B cell (primary cell): Measurements from ENCODE around the gene LRRC4C.

Experiments
- EZH2 ChIP-seq: IDR thresholded peaks from 2 replicates; pipeline ENCODE4 v1.6.1; 2012; ENCODE audit warnings: borderline replicate concordance, low read depth, mild to moderate bottlenecking, moderate library complexity, low read length; ENCODE audit not compliant: insufficient read depth, poor library complexity, severe bottlenecking
- TF ChIP-seq, protein P1 (sequence below): fragments of 200-600 bp; IDR thresholded peaks from one replicate; pipeline ENCODE4 v1.8.0; 2022; ENCODE audit warnings: antibody characterized with exemption, mild to moderate bottlenecking

DNA sequence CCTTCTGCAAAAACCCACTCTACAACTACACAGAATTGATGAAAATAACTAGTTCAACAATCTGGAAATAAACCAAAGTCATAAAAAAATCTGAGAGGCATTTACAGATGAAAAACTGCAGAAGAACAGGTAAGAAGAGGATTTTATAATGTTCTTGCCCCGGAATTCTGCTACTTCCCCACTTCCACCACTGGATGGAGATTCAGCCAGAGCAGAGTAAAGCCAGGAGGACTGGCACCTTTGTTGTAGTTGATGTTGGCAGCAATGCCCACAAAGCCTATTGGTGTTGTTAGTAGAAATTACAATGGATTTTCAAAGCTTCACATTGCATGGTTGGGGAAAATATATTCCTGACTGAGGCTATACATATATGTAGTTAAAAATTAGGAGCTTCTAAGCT, 640.2 kb downstream of the LRRC4C start:
- TF ChIP-seq, protein P1, sequence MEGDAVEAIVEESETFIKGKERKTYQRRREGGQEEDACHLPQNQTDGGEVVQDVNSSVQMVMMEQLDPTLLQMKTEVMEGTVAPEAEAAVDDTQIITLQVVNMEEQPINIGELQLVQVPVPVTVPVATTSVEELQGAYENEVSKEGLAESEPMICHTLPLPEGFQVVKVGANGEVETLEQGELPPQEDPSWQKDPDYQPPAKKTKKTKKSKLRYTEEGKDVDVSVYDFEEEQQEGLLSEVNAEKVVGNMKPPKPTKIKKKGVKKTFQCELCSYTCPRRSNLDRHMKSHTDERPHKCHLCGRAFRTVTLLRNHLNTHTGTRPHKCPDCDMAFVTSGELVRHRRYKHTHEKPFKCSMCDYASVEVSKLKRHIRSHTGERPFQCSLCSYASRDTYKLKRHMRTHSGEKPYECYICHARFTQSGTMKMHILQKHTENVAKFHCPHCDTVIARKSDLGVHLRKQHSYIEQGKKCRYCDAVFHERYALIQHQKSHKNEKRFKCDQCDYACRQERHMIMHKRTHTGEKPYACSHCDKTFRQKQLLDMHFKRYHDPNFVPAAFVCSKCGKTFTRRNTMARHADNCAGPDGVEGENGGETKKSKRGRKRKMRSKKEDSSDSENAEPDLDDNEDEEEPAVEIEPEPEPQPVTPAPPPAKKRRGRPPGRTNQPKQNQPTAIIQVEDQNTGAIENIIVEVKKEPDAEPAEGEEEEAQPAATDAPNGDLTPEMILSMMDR, result no peak
- no peak for TF ChIP-seq EZH2
